Calu3 (cell line): ENCODE results near the gene KANK4. TPM values are rescaled to one million over a fixed set of nuclear protein-coding genes. Genes with fewer than 3 reads are reported as not detected.

Experiments
- BruUV-seq: library from RNA; stranded (reverse); fragments of 400-500 nt; replicated peaks from 2 replicates; lab custom pipeline; 2021; lab: Mats Ljungman, UMichigan
- CTCF ChIA-PET: fragments of 300-600 bp; sonication (Branson Sonifier 250); formaldehyde crosslinking; loops from one replicate; lab custom pipeline; 2022; ENCODE audit warnings: antibody characterized with exemption; lab: Charles Lee
- DNase-seq: peaks from one replicate; pipeline ENCODE4 v3.0.0; 2022
- H3K27ac Mint-ChIP-seq: one replicate; pipeline ENCODE4 v1.8.0; 2022; ENCODE audit warnings: mixed read lengths; ENCODE audit not compliant: unreplicated experiment
- H3K27me3 Mint-ChIP-seq: one replicate; pipeline ENCODE4 v1.8.0; 2022; ENCODE audit warnings: mixed read lengths; ENCODE audit not compliant: unreplicated experiment
- H3K36me3 Mint-ChIP-seq: one replicate; pipeline ENCODE4 v1.8.0; 2022; ENCODE audit warnings: mild to moderate bottlenecking, moderate library complexity, mixed read lengths; ENCODE audit not compliant: insufficient read depth, unreplicated experiment
- H3K4me1 Mint-ChIP-seq: one replicate; pipeline ENCODE4 v1.8.0; 2022; ENCODE audit warnings: mild to moderate bottlenecking, low read depth, mixed read lengths; ENCODE audit not compliant: unreplicated experiment
- H3K4me3 Mint-ChIP-seq: one replicate; pipeline ENCODE4 v1.8.0; 2022; ENCODE audit warnings: mild to moderate bottlenecking, low read depth, moderate library complexity, mixed read lengths; ENCODE audit not compliant: unreplicated experiment
- H3K9me3 Mint-ChIP-seq: one replicate; pipeline ENCODE4 v1.8.0; 2022; ENCODE audit warnings: low read depth, mixed read lengths; ENCODE audit not compliant: unreplicated experiment
- intact Hi-C: fragments of 100-400 bp; cut with micrococcal nuclease; formaldehyde crosslinking; loops from one replicate; pipeline ENCODE4 v1.10.0; 2022; ENCODE audit not compliant: unreplicated experiment
- total RNA-seq: library from RNA; stranded (reverse); gene quantifications from 2 replicates; pipeline ENCODE4 v1.2.3, GENCODE V29; 2022
- TF ChIP-seq, protein P1 (sequence below): fragments of 200-600 bp; IDR thresholded peaks from one replicate; pipeline ENCODE4 v1.8.0; 2022; ENCODE audit warnings: antibody characterized with exemption; ENCODE audit not compliant: unreplicated experiment

The KANK4 gene
- total RNA-seq, 1 experiment from 2014 or later, result not detected

DNA sequence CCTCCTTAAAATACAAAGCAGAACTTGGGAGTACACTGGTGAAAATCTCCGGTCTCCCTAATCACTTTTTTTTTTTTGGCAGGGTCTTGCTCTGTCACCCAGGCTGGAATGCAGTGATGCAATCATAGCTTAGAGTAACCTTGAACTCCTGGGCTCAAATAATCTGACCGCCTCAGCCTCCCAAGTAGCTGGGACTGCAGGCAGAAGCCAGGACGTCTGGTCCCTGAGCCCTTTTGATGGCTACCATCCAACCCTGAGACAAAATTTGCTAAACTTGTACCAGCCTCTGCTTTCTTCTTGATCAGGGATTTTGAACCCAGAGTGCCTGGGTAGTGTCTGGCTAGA is 120.5 kb downstream of the KANK4 start:
- Mint-ChIP-seq H3K4me1 (no peaks in the 10 kb centered on the region), H3K27me3 (peaks cover 5% of the 10 kb centered on the region), H3K27ac (no peak overlapping the region), H3K36me3 (no peaks in the 10 kb centered on the region), H3K9me3 (peaks cover 4% of the 10 kb centered on the region), H3K4me3 (no peak overlapping the region)
- no peak for DNase-seq
- CTCF ChIA-PET, result no interaction called here
- TF ChIP-seq, protein P1, sequence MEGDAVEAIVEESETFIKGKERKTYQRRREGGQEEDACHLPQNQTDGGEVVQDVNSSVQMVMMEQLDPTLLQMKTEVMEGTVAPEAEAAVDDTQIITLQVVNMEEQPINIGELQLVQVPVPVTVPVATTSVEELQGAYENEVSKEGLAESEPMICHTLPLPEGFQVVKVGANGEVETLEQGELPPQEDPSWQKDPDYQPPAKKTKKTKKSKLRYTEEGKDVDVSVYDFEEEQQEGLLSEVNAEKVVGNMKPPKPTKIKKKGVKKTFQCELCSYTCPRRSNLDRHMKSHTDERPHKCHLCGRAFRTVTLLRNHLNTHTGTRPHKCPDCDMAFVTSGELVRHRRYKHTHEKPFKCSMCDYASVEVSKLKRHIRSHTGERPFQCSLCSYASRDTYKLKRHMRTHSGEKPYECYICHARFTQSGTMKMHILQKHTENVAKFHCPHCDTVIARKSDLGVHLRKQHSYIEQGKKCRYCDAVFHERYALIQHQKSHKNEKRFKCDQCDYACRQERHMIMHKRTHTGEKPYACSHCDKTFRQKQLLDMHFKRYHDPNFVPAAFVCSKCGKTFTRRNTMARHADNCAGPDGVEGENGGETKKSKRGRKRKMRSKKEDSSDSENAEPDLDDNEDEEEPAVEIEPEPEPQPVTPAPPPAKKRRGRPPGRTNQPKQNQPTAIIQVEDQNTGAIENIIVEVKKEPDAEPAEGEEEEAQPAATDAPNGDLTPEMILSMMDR, result no peak
- intact Hi-C loops, result no loop called here
- BruUV-seq, result no TSS peak

GRCh38 chr1:62198069-62198780 is 121.0 kb downstream of the KANK4 start:
- Mint-ChIP-seq H3K36me3 (no peaks in the 10 kb centered on the region), H3K27ac (no peak overlapping the region), H3K4me3 (no peak overlapping the region), H3K27me3 (peaks cover 7% of the 10 kb centered on the region), H3K4me1 (no peaks in the 10 kb centered on the region), H3K9me3 (peaks cover 4% of the 10 kb centered on the region)
- CTCF ChIA-PET, result interaction anchor here (0.7 kb wide), 1 partner anchor 82 kb away, joined by 3 read pairs; no protein-coding TSS in a partner anchor
- DNase-seq, result no peak
- no TSS peak for BruUV-seq
- TF ChIP-seq, protein P1, result no peak
- intact Hi-C loops, result no loop called here

GRCh38 chr1:62196086-62196690 is 123.0 kb downstream of the KANK4 start:
- CTCF ChIA-PET, result no interaction called here
- peaks cover 7% of the 10 kb centered on the region for H3K27me3 Mint-ChIP-seq
- no peak for DNase-seq
- H3K4me1 Mint-ChIP-seq, result no peaks in the 10 kb centered on the region
- intact Hi-C loops, result no loop called here
- H3K4me3 Mint-ChIP-seq, result no peak overlapping the region
- TF ChIP-seq, protein P1, result no peak
- peaks cover 4% of the 10 kb centered on the region for H3K9me3 Mint-ChIP-seq
- no peaks in the 10 kb centered on the region for H3K36me3 Mint-ChIP-seq
- H3K27ac Mint-ChIP-seq, result no peak overlapping the region
- BruUV-seq, result no TSS peak

- Mint-ChIP-seq H3K9me3 (peaks cover 4% of the 10 kb centered on the region), H3K27ac (no peak within 1 kb of the TSS), H3K36me3 (no peaks in the 10 kb centered on the region), H3K4me1 (no peaks in the 10 kb centered on the region), H3K4me3 (no peak within 1 kb of the TSS), H3K27me3 (peaks cover 7% of the 10 kb centered on the region)
- BruUV-seq, result no TSS peak
- intact Hi-C loops, result no loop called here
- DNase-seq, result no peak
- TF ChIP-seq, protein P1, result no peak
- CTCF ChIA-PET, result no interaction called here
Observed at GRCh38 chr1:62194651-62195544, 124.3 kb downstream of the KANK4 start, which contains the start of gene L1TD1. Gene L1TD1 (plus strand): TSS chr1:62194849. CDS start chr1:62206629, 11,780 bp downstream.
